GM12892 (cell line): ENCODE results near the gene RPS6KA2.
"Not testable (repeated sequence)": the region's sequence is repeated elsewhere in the genome, so short reads cannot be mapped to it uniquely, and the experiment has no call there.

ENCODE experiments used
- DNase-seq: peaks from one replicate; pipeline ENCODE4 v3.0.0; 2011; ENCODE audit not compliant: insufficient read length
- FAIRE-seq: peaks from 2 replicates; lab custom pipeline; 2011; peaks lifted over from hg19 to GRCh38; lab: Jason Lieb, UNC
- POLR2A ChIP-seq: IDR thresholded peaks from 2 replicates; pipeline ENCODE4 v1.6.1; 2011; ENCODE audit warnings: low read depth, low read length, control low read depth
- POLR2AphosphoS5 ChIP-seq: IDR thresholded peaks from 2 replicates; pipeline ENCODE4 v1.6.1; 2011; ENCODE audit warnings: low read depth, low read length, control low read depth
- TAF1 ChIP-seq: IDR thresholded peaks from 2 replicates; pipeline ENCODE4 v1.6.1; 2011; ENCODE audit warnings: low read depth, mild to moderate bottlenecking, control low read depth, low read length, borderline replicate concordance

Gene RPS6KA2

GRCh38 chr6:166379103-166379586, 247.9 kb downstream of the RPS6KA2 start:
- no peak for FAIRE-seq
- TF ChIP-seq POLR2A, result no peak
- no peak for TF ChIP-seq TAF1
- TF ChIP-seq POLR2AphosphoS5, result no peak
- DNase-seq, result no peak

DNA sequence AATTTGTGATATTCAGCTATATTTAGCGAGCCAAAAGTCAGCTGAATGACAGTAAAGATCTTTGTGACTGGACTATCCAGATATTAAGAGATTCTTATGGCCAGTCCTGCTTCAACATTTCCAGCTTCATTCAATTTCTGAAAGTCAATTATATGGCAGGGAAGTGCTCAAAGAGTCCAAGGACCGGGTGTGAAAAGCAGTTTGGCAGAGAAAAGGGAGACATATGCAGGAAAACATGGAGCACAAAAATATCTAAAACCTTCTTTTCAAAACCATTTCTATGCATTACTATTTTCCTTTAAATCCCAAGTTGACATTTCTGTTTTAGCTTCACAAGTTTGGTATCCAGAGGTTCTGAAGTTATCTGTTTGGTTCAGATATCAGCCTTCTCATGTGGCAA, 249.3 kb downstream of the RPS6KA2 start:
- no peak for TF ChIP-seq POLR2AphosphoS5
- TF ChIP-seq POLR2A, result no peak
- TF ChIP-seq TAF1, result no peak
- no peak for DNase-seq
- no peak for FAIRE-seq

DNA sequence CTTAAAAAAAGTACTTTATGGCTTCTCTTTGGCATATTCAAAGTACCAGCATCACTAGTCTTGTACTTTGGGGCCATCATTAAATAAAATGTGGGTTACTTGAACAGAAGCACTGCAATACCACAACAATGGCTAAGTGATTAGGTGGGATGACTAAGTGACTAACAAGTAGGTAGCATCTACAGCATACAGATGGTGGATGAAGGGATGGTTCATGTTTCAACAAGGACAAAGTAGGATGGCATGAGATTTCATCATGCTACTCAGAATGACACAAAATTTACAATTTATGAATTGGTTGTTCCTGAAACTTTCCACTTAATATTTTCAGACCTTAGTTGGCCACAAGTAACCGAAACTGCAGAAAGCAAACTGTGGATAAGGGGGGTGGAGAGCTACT, 252.0 kb downstream of the RPS6KA2 start:
- TF ChIP-seq POLR2A (no peak), POLR2AphosphoS5 (no peak)
- FAIRE-seq (peak; percentile 57), DNase-seq (no peak)

DNA sequence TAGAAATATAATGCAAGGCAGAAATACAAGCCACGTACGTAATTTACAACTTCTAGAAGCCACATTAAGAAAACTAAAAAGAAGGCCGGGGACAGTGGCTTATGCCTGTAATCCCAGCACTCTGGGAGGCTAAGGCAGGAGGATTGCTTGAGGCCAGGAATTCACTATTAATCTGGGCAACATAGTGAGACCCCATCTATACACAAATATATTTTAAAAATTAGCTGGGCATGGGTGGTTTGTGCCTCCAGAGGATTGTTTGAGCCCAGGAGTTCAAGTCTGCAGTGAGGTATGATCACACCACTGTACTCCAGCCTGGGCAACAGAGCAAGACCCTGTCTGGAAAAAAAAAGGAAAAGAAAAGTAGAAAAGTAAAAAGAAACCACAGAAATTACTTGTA, 256.6 kb downstream of the RPS6KA2 start:
- DNase-seq (no peak), FAIRE-seq (no peak)
- TF ChIP-seq POLR2A (no peak), POLR2AphosphoS5 (no peak), TAF1 (no peak)

DNA sequence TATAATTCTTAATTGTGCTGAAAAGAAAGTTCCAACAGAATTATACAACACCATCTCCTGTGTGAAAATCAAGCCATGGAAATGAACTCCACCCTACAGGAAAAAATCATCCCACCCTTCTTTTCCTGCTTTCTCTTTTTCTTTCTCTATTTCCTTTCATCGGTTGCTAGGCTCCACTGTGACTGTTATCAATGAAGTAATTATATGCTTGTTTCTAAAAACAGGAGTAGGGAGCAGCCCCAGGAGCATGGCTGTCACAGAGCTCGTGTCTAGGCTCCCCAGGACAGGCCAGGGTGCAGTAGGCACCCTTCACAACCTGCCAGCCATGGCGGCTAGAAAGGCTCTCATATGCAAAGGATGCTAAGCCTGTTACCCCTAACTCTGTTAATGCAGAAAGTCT, 257.3 kb downstream of the RPS6KA2 start:
- no peak for DNase-seq
- TF ChIP-seq TAF1, result no peak
- no peak for TF ChIP-seq POLR2A
- TF ChIP-seq POLR2AphosphoS5, result no peak
- no peak for FAIRE-seq

GRCh38 chr6:166366921-166367320, 260.1 kb downstream of the RPS6KA2 start:
- DNase-seq, result no peak
- FAIRE-seq, result no peak
- TF ChIP-seq POLR2A (no peak), TAF1 (no peak), POLR2AphosphoS5 (no peak)

DNA sequence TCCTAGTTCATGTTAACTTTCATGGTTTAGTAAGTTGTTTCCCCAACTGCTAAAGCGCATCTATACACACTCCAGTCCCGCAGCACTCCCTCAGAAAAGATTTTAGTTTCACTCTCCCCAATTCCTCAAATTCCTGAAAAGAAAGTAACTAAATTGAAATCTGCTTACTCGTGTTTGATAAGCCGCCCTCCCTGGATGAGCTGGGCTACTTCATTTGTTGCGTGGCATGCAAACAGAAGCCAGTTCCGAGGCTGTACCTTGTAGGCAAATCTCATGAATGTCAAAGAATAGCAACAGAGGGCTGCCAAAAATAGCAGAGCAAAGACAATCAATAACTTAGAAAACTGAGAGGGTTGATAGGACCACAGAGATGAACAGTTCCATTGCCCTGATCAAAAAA, 261.2 kb downstream of the RPS6KA2 start:
- TF ChIP-seq POLR2AphosphoS5, result no peak
- no peak for TF ChIP-seq TAF1
- no peak for TF ChIP-seq POLR2A
- FAIRE-seq, result no peak
- no peak for DNase-seq

- DNase-seq (no peak), FAIRE-seq (no peak)
- TF ChIP-seq POLR2AphosphoS5, result no peak
- no peak for TF ChIP-seq POLR2A
- no peak for TF ChIP-seq TAF1
These were observed 261.8 kb downstream of the RPS6KA2 start for GRCh38 chr6:166365221-166365620.

DNA sequence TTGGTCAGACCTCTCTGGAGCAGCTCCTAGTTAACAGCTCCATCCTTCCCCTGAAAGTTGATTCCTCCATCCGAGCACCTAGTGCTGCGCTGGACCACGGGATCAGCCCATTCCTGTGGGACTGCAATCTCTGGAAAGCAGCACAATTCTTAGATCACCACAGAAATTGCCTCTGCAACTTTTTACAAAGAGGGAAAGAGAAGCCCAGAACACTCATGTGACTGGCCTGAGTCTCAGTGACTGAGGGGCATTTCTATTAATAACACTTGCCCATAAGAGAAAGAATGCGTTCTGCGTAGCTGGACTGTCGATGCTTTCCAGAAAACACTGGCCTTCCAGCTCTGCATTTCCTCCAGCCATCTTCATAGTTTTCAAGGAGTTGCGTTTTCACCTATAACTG, 262.6 kb downstream of the RPS6KA2 start:
- TF ChIP-seq POLR2AphosphoS5 (no peak), TAF1 (no peak), POLR2A (no peak)
- DNase-seq (no peak), FAIRE-seq (no peak)

- DNase-seq, FAIRE-seq: not testable (repeated sequence)
These were observed 264.6 kb downstream of the RPS6KA2 start for GRCh38 chr6:166362427-166362826.

DNA sequence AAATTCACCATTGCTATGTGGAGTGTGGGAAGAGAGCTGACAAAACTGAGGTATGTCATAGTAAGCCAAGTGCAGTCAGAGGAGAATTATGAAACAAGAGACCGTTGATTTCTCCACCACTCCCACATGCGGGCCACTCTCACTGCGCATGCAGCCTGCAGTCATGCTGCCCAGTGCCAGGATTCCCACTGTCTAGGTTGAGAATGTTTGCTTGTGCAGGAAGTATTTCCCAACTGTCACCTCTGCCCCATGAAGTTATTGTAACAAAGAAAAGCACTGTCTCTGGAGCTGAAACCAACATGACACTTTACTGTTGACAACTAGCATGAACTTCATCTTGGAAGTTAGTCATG, 266.0 kb downstream of the RPS6KA2 start:
- DNase-seq (no peak), FAIRE-seq (no peak)
- no peak for TF ChIP-seq TAF1
- TF ChIP-seq POLR2A, result no peak
- no peak for TF ChIP-seq POLR2AphosphoS5

DNA sequence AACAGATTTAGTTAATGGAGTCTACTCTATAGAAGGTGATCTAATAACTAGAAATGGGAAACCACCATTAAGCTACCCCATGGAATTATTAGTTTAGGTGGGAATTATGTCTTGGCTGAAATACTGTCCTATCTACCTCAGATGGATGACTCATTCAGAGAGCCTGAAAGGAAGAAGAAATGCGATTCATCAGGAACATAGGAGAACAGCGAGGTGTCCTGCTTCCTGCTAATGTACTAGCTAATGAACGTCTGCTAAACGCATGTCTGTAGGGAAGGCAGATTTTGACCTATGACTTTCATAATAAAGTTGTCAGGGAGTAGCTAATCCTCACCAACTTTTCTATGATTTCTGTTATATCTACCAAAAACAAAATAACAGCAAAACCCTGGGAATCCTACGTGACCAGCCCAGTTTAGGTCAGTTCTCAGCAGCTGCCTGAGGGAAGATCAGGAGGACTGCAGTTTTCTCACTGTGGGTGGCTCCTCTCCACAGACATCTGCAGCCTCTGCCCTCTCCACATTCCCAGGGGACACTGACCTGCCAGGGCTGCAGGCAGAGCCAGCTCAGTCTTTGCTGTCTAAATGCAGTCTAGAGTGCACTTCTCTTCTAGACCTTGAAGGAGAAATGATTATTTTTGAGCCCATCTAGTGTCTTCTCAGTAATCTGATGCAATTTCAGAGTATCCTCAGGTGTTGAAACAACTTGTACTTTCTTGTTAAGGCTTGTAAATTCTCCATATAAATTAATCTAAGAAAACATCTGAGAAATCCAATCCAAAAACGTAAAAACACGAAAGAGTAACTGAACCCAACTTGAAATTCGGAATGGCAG, 266.6 kb downstream of the RPS6KA2 start:
- FAIRE-seq, result no peak
- TF ChIP-seq POLR2AphosphoS5, result no peak
- no peak for TF ChIP-seq POLR2A
- TF ChIP-seq TAF1, result no peak
- DNase-seq, result no peak
